Stimulated activated CD4-positive, alpha-beta T cell treated with anti-CD3 and anti-CD28 coated beads, Interleukin-1b, Interleukin-23, amount 100 ng/mL, for 1 hour (primary cell): ENCODE data around the gene NDUFAF2.
"Not testable (repeated sequence)": the region's sequence is repeated elsewhere in the genome, so short reads cannot be mapped to it uniquely, and the experiment has no call there.

ENCODE experiments used
- DNase-seq, 2 donors: peaks; one replicate each; pipeline ENCODE4 v3.0.0-alpha.2; 2020; ENCODE audit warnings: low read depth in 2 of 2

NDUFAF2 gene

DNA sequence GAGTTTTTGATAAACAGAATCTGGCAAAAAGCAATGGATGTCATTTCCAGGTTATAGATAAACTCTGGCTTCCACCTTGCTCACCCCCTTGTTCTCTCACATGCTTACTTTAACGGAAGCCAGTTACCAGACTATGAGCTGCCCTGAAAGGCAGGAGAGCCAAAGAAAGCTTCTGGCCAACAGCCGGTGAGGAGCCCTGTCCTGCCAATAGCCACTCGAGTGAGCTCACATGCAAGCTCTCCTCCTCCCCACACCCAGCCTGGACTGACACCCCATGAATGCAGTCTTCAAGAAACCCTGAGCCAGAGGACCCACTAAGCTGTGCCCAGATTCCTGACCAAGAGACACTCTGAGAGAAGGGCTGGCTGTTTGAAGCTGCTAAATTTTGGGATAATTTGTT lies 231.6 kb downstream of the NDUFAF2 start:
- no peak for DNase-seq

DNA sequence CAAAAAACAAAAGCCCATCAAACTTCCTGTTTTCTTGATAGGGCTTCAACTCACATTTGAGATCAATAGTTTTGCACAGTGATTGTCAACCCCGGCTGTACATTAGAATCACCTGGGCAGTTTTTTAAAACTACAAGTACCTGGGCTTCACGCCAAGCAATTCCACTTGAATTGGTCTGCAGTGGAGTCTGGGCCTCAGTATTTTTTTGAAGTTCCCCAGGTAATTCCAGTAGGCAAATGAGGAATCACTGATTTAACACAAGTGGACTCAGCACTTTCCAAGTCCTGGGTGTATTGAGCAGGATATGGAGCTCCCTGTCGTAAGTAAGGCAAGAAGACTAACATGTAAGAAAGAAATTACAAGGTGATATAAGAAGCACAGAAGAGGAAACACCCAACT lies 232.1 kb downstream of the NDUFAF2 start:
- DNase-seq: no peak

DNA sequence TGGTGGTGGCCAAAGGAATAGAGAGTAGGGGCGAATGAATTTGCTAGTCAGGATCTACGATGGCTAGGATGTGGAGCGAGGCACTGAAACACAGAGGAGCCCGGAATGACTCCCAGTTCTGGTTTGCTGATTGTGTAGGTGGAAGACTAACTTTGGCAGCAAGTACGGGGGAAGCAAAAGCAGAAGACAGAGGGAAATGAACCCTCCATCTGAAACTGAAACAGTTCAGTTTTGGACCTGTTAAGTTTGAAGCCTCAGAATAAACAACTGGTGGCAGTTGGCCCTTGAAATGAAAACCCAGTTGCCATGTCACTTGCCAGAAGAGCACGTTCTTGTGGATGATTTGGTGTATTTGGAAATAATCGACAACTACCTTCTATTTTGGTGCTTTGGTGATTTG lies 232.7 kb downstream of the NDUFAF2 start:
- no peak for DNase-seq

DNA sequence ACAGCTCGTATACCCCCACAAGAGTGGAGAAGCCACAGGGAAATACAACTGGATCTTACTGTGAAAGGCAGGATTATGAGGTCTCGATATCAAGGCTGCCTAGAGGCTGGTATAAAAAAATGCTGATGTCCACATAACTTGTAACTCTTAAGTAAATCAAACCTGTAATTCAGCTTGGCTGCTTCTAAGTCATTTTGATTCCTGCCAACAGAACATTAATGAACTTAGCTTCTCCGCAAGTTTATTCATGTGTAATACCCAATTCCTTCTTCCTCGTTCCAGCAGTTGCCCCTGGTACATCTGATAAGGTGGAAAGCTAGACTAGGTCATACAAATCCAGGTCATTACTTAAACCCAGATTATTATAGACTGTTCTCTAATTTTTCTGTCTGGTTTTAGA lies 233.7 kb downstream of the NDUFAF2 start:
- no peak for DNase-seq

DNA sequence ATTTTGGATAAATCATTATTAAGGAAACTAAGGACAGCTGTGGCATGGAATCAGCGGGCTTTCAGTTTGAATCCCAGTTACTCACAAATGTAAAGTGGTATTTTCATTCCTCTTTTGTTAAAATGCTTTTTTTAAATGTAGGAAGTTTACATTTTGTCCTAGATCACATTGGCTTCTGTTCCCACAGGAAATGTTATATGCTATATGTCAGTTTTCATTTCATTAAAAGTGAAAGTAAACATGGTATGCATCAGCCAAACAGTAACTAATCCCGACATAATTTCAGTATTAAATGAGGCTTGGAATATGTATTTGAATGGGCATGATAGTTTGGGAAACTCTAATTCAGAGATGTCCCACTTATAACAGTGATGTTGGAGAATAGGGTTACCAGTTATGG lies 235.9 kb downstream of the NDUFAF2 start:
- DNase-seq: no peak

DNA sequence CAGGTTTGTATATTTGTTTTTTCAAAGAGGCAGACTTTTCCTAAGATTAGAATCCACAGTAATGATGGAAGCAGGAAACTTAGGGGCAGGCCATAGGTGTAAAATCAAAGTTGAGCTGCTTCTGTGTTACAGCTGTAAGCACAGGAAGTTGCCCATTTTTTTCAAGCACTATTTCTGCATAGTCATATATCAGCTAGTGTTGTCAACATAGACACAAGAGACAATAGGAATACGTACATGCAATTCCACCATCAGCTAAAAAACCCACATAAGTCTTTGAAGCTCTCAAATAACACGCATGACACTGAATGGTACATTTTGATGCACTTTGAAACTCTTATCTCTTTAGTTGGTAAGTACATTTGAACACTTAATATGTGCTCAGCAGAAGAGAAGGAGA lies 237.4 kb downstream of the NDUFAF2 start:
- no peak for DNase-seq

DNA sequence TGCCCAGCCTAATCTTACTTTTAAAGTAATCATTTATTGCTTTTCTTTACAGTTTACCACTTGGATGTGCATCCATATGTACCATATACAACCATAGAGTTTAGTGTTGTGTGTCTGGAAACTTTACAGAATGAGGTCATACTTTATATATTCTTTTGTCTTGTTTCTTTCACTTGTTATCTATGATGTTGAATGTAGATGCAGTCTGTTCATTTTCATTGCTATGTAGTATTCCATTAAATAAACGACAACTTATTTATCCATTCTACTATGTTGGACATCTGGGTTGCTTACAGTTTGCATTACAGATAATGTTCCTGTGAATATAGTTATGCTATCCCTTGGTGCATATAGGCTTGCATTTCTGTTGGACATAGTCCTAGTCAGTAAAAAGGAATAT lies 238.5 kb downstream of the NDUFAF2 start:
- DNase-seq: no peak

DNA sequence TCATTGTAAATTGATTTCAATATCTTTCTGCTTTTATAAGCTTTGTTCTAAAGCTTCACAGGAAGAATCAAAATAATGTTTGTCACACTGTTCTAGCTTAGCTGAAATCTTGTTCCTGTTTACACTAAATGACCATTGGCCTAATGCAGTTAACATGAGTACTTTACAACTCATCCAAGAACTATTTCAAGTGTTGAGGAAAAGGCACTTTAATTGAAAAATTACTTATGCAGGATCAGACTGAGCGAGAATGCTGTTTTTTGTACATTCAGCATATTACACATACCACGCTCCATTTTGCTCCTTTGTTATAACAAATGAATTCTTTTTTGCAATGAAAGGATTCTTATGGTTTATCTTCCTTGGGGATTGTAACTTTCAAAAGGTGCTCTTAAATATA lies 239.7 kb downstream of the NDUFAF2 start:
- DNase-seq: no peak

DNA sequence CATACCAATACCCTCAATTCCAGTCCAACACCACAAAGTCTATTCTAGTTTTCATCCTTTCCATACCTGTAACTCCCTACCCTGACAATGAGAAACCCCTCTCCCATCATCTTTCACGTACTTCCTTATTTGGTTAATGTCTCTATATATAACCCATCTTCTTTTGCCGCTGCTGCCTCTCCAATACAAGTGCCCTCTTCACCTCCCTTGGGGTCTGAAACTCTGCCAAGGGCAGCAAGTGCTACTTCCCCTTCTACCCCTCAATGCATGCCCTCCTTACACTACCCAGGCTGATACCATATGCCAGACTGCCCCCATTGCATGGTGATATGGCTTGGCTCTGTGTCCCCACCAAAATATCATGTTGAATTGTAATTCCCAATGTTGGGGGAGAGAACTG lies 241.6 kb downstream of the NDUFAF2 start:
- no peak for DNase-seq

DNA sequence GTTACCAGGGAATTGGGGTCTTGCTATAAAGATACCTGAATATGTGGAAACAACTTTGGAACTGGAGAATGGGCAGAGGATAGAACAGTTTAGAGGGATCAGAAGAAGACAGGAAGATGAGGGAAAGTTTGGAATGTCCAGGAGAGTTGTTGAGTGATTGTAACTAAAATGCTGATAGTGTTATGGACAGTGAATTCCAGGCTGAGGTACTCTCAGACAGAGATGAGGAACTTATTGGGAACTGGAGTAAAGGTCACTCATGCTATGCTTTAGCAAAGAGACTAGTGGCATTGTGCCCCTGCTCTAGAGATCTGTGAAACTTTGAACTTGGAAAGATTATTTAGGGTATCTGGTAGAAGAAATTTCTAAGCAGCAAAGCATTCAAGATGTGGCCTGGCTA lies 242.3 kb downstream of the NDUFAF2 start:
- not testable (repeated sequence) for DNase-seq

DNA sequence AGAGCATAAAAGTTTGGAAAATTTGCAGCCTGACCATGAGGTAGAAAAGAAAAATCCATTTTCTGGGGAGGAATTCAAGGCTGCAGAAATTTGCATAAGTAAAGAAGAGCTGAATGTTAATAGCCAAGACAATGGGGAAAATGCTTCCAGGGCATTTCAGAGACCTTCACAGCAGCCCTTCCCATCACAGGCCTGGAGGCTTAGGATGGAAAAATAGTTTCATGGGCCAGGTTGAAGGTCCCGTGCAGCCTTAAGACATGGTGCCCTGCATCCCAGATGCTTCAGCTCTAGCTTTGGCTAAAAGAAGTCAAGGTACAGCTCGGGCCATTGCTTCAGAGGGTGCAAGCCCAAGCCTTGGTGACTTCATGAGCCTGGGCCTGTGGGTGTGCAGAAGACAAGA lies 242.8 kb downstream of the NDUFAF2 start:
- DNase-seq: not testable (repeated sequence)

DNA sequence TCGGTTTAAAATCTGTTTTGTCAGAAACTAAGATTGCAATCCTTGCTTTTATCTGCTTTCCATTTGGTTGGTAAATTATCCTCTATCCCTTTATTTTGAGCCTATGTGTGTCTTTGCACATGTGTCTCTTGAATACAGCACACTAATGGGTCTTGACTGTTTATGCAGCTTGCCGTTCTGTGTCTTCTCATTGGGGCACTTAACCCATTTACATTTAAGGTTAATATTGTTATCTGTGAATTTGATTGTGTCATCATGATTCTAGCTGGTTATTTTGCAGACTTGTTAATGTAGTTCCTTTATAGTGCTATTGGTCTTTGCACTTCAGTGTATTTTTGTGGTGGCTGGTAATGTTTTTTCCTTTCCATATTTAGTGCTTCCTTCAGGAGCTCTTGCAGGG lies 253.6 kb downstream of the NDUFAF2 start:
- DNase-seq: no peak

DNA sequence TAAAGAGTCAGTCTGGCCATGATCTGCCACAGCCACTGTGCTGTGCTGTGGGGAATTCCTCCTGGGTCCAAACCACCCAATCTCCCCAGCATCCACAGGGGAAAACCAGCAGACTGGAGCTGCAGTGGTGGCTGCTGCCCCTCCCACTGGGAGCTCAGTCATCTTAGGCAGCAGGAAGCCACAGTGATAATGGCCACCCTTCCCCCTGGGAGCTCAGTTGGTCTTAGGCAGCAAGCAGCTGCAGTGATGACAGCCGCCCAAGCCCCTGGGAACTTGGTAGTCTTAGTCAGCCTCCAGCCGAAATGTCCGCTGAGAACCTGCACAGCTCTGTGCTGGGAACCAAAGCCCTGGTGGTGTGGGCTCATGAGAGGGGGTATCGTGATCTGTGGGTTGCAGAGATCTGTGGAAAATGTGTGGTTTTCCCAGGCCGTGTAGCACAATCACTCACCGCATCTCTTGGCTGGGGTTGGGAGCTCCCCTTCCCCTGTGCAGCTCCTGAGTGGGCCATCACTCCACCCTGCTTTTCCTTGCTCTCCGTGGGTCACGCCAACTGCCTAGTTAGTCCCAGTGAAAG lies 255.7 kb downstream of the NDUFAF2 start:
- DNase-seq: no peak

DNA sequence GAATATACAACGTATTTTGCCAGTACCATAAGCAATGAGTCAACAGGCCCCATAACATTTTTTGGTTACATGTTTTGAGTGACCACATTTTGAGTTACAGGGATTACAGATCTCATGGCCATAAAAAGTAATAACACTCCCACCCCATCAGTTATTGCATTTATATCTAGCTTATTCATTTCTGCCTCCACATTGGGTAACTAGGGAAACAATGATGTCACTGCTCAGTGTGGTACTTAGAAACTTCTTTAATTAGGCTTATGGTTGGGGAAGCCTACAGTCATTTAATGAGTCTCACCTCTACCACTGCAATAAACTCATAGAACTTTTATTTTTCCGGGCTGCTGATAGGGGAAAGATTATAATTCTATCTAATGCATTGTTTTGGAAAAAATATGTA lies 257.2 kb downstream of the NDUFAF2 start:
- DNase-seq: no peak
